Mesodermal cell (in vitro differentiated cells): ENCODE data around the gene MDGA2.

Experiments
- H3K27ac ChIP-seq: 2 replicates; pipeline ENCODE4 v1.7.0; 2013; ENCODE audit warnings: mild to moderate bottlenecking, low read depth, low read length, moderate library complexity; ENCODE audit not compliant: severe bottlenecking
- H3K36me3 ChIP-seq: 2 replicates; pipeline ENCODE4 v1.7.1; 2013; ENCODE audit warnings: mild to moderate bottlenecking, low read length, moderate library complexity; ENCODE audit not compliant: control insufficient read depth, insufficient read depth
- H3K4me1 ChIP-seq: one replicate; pipeline ENCODE4 v1.7.1; 2013; ENCODE audit warnings: mild to moderate bottlenecking, low read length; ENCODE audit not compliant: insufficient read depth, control insufficient read depth, poor library complexity, severe bottlenecking
- H3K4me3 ChIP-seq: 2 replicates; pipeline ENCODE4 v1.7.0; 2013; ENCODE audit warnings: low read length, control low read depth, mild to moderate bottlenecking; ENCODE audit not compliant: insufficient read depth, poor library complexity, severe bottlenecking; ENCODE audit errors: extremely low read depth
- H3K9me3 ChIP-seq: 2 replicates; pipeline ENCODE4 v1.7.1; 2013; ENCODE audit warnings: mild to moderate bottlenecking, low read length, moderate library complexity; ENCODE audit not compliant: control insufficient read depth
- WGBS, 2 experiments: methylation state at CpG; one replicate each; pipeline ENCODE4 v1.1.5; 2013; ENCODE audit warnings: missing lambda C conversion rate in 2 of 2; ENCODE audit not compliant: insufficient coverage in 2 of 2; 5-methylcytosine and 5-hydroxymethylcytosine counted together

MDGA2 gene

DNA sequence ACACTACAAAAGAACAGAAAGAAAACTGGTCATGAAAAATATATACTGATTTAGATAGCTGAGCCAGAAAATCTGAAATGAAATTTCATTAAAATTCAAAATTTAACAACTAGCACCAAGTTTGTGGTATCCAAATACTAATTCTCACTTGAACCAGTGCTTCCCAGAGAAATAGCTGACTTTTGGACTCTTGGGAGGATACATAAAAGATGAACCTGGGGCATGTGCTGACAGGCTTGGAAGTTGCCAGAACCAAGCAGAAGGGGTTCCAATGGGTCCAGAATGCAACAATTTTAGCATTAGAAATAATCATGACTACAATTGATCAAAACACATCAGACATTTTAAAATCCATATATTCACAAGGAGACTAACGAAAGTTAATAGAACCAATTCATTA is 175.0 kb downstream of the MDGA2 start:
- Histone ChIP-seq H3K9me3 (no peaks in the 10 kb centered on the region), H3K27ac (no peak overlapping the region), H3K4me3 (no peak overlapping the region), H3K4me1 (no peaks in the 10 kb centered on the region), H3K36me3 (no peaks in the 10 kb centered on the region)
- WGBS, 2 experiments = no CpG with 5 or more reads among the region's 1 CpG

DNA sequence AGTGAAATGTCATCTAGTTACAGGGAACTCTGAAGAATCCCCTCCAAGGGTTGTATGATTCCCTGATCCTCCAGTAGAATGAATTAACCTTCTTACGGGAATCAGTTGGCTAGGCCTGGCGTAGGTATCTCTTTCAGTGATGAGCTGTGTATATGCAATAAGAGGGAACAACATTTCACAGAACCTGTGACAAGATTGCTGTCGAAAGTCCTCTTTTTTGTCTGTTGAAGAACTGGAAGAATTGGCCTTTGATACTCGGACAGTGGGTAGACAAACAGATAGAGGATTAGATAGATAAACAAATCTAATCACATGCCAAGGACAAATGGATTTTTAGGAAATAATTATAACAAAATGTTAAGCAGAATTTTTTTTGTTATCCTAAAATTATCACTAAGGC is 184.6 kb downstream of the MDGA2 start:
- H3K9me3 ChIP-seq = no peaks in the 10 kb centered on the region
- H3K36me3 ChIP-seq = no peaks in the 10 kb centered on the region
- no peak overlapping the region for H3K4me3 ChIP-seq
- H3K4me1 ChIP-seq = no peaks in the 10 kb centered on the region
- WGBS, 2 experiments = 100% methylated on average over 1 of the region's 4 CpGs; no CpG with 5 or more reads in 1 of the 2 experiments
- no peak overlapping the region for H3K27ac ChIP-seq

GRCh38 chr14:47490353-47490752 is 185.1 kb downstream of the MDGA2 start:
- no peaks in the 10 kb centered on the region for H3K9me3 ChIP-seq
- no CpG with 5 or more reads among the region's 3 CpGs for WGBS, 2 experiments
- H3K4me1 ChIP-seq = no peaks in the 10 kb centered on the region

DNA sequence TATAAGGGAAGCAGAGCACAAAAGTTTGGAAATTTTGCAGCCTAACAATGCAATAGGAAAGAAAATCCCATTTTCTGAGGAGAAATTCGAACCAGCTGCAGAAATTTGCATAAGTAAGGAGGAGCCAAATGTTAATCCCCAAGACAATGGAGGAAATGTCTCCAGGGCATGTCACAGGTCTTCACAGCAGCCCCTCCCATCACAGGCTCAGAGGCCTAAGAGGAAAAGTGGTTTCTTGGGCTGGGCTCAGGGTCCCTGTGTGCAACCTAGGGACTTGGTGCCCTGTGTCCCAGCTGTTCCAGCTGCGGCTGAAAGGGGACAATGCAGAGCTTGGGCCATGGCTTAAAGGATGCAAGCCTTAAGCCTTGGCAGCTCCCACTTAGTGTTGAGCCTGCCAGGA is 190.0 kb downstream of the MDGA2 start:
- H3K9me3 ChIP-seq = no peaks in the 10 kb centered on the region
- H3K27ac ChIP-seq = no peak overlapping the region
- H3K4me1 ChIP-seq = no peaks in the 10 kb centered on the region
- no peaks in the 10 kb centered on the region for H3K36me3 ChIP-seq
- no peak overlapping the region for H3K4me3 ChIP-seq
- WGBS, 2 experiments = 76 to 84% methylated on average over 2 of the region's 2 CpGs

More at GRCh38 chr14:47490353-47490752, 185.1 kb downstream of the MDGA2 start:
- no peak overlapping the region for H3K27ac ChIP-seq
- no peak overlapping the region for H3K4me3 ChIP-seq
- H3K36me3 ChIP-seq = no peaks in the 10 kb centered on the region

- Histone ChIP-seq H3K4me1 (no peaks in the 10 kb centered on the region), H3K27ac (no peak overlapping the region), H3K9me3 (no peaks in the 10 kb centered on the region), H3K36me3 (no peaks in the 10 kb centered on the region), H3K4me3 (no peak overlapping the region)
These were observed 192.0 kb downstream of the MDGA2 start for GRCh38 chr14:47483449-47483848.

DNA sequence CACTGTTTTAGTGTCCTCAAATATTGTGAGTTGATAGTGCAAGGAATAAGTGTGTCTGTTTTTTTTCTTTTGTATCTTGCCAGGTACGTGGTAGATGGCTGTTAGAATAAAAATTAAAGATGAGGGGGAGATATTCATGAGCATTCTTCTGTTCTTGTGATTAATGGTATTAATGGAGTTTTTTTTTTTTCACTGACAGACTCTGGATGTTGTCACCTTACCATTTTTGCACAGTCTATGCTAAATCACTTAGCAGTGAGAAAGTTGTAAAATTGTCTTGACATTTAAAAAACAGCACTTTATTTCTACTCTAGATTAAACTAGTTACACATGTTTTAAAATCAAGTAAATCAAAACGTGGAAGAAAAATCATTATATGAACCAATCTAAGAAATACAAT is 204.3 kb downstream of the MDGA2 start:
- Histone ChIP-seq H3K9me3 (no peaks in the 10 kb centered on the region), H3K4me3 (no peak overlapping the region), H3K4me1 (no peaks in the 10 kb centered on the region), H3K27ac (no peak overlapping the region), H3K36me3 (no peaks in the 10 kb centered on the region)
- 60% methylated on average over 1 of the region's 2 CpGs; no CpG with 5 or more reads in 1 of the 2 experiments for WGBS, 2 experiments

- Histone ChIP-seq H3K36me3 (no peaks in the 10 kb centered on the region), H3K4me1 (no peaks in the 10 kb centered on the region), H3K9me3 (no peaks in the 10 kb centered on the region), H3K27ac (no peak overlapping the region), H3K4me3 (no peak overlapping the region)
These were observed 208.5 kb downstream of the MDGA2 start for GRCh38 chr14:47466916-47467315.

- Histone ChIP-seq H3K27ac (no peak overlapping the region), H3K4me3 (no peak overlapping the region), H3K36me3 (no peaks in the 10 kb centered on the region), H3K9me3 (no peaks in the 10 kb centered on the region), H3K4me1 (no peaks in the 10 kb centered on the region)
- WGBS, 2 experiments = no CpG with 5 or more reads among the region's 2 CpGs
These were observed 221.4 kb downstream of the MDGA2 start for GRCh38 chr14:47454025-47454424.

GRCh38 chr14:47447076-47447475 is 228.3 kb downstream of the MDGA2 start:
- no peak overlapping the region for H3K4me3 ChIP-seq
- no peaks in the 10 kb centered on the region for H3K4me1 ChIP-seq
- H3K27ac ChIP-seq = no peak overlapping the region
- 86% methylated on average over 2 of the region's 3 CpGs; no CpG with 5 or more reads in 1 of the 2 experiments for WGBS, 2 experiments
- H3K36me3 ChIP-seq = no peaks in the 10 kb centered on the region
- H3K9me3 ChIP-seq = no peaks in the 10 kb centered on the region

GRCh38 chr14:47442211-47442610 is 233.2 kb downstream of the MDGA2 start:
- H3K4me1 ChIP-seq = peaks cover 7% of the 10 kb centered on the region
- peak overlapping the region; percentile 31 for H3K27ac ChIP-seq
- no peaks in the 10 kb centered on the region for H3K36me3 ChIP-seq
- H3K4me3 ChIP-seq = no peak overlapping the region
- H3K9me3 ChIP-seq = no peaks in the 10 kb centered on the region

GRCh38 chr14:47439953-47440352 is 235.5 kb downstream of the MDGA2 start:
- Histone ChIP-seq H3K4me3 (no peak overlapping the region), H3K36me3 (no peaks in the 10 kb centered on the region), H3K27ac (no peak overlapping the region), H3K9me3 (no peaks in the 10 kb centered on the region), H3K4me1 (peaks cover 7% of the 10 kb centered on the region)
- WGBS, 2 experiments = 66 to 90% methylated on average over 2 of the region's 2 CpGs

DNA sequence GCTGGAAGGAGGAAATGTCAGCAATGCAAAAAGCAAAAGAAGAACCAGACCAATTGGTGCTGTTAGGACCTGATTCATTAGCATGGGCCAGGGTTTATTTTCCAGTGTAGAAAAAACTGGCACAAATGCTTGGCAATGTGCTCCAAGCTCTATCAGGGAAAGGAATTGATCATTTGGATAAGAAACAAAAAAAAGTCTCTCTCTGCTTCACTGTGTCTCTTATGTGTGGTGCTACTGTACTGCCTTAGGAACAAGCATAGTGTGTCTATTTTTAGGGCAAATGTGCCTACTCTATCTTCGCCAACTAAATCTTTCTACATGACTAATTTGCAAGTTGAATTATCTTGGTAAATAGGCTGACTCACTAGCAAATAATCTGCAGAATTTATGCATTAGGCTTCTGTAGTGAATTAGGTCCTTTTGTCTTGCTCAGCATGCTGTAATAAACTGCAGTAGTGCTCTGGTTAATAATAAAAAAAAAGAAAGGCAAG is 236.7 kb downstream of the MDGA2 start:
- H3K4me3 ChIP-seq = no peak overlapping the region
- WGBS, 2 experiments = no CpG with 5 or more reads among the region's 1 CpG
- no peaks in the 10 kb centered on the region for H3K9me3 ChIP-seq
- peaks cover 7% of the 10 kb centered on the region for H3K4me1 ChIP-seq
- no peaks in the 10 kb centered on the region for H3K36me3 ChIP-seq
- H3K27ac ChIP-seq = peak overlapping the region; percentile 76
